ENCODE data around the gene ATP5PB. TPM values are rescaled to one million over a fixed set of nuclear protein-coding genes. Genes with fewer than 3 reads are reported as not detected.

The ATP5PB gene
- total RNA-seq, 1 donor from 2014 or later = 24.7 TPM

GRCh38 chr1:111454859-111455641 lies 5.8 kb downstream of the ATP5PB start:
- H3K27me3 ChIP-seq = no peaks in the 10 kb centered on the region
- H3K9me3 ChIP-seq = no peaks in the 10 kb centered on the region
- no peak for TF ChIP-seq CTCF (IDR thresholded peaks at IDR 0.05)
- H3K4me3 ChIP-seq = no peak overlapping the region
- H3K36me3 ChIP-seq = peaks cover 28 to 53% of the 10 kb centered on the region in 2 donors
- peaks cover 7 to 17% of the 10 kb centered on the region in 2 donors for H3K4me1 ChIP-seq
- intact Hi-C loops (cut with DNase I) = no loop called here
- no peak overlapping the region for H3K27ac ChIP-seq
- DNase-seq (ENCODE audit: low spot score in 2 of 2) = no peak

- H3K27ac ChIP-seq = no peak overlapping the region
Observed at GRCh38 chr1:111455642-111456031, 6.4 kb downstream of the ATP5PB start.

GRCh38 chr1:111461765-111462164 lies 12.5 kb downstream of the ATP5PB start:
- H3K9me3 ChIP-seq = no peaks in the 10 kb centered on the region
- DNase-seq (ENCODE audit: low spot score in 2 of 2) = no peak
- no peak for TF ChIP-seq CTCF (IDR thresholded peaks at IDR 0.05)
- H3K36me3 ChIP-seq = peaks cover 31 to 68% of the 10 kb centered on the region in 2 donors
- H3K27me3 ChIP-seq = no peaks in the 10 kb centered on the region
- no peaks in the 10 kb centered on the region for H3K4me1 ChIP-seq
- intact Hi-C loops (cut with DNase I) = no loop called here
- H3K27ac ChIP-seq = no peak overlapping the region
- H3K4me3 ChIP-seq = no peak overlapping the region

More at GRCh38 chr1:111455642-111456031, 6.4 kb downstream of the ATP5PB start:
- Histone ChIP-seq H3K4me3 (no peak overlapping the region), H3K9me3 (no peaks in the 10 kb centered on the region), H3K4me1 (peaks cover 3 to 12% of the 10 kb centered on the region in 2 donors), H3K27me3 (no peaks in the 10 kb centered on the region), H3K36me3 (peaks cover 29 to 56% of the 10 kb centered on the region in 2 donors)
- intact Hi-C loops (cut with DNase I) = no loop called here
- DNase-seq (ENCODE audit: low spot score in 2 of 2) = no peak
- TF ChIP-seq CTCF (IDR thresholded peaks at IDR 0.05) = no peak

- H3K9me3 ChIP-seq = no peaks in the 10 kb centered on the region
- H3K4me1 ChIP-seq = no peaks in the 10 kb centered on the region
- intact Hi-C loops (cut with DNase I) = no loop called here
- TF ChIP-seq CTCF (IDR thresholded peaks at IDR 0.05) = no peak
- no peak overlapping the region for H3K4me3 ChIP-seq
- no peaks in the 10 kb centered on the region for H3K27me3 ChIP-seq
- peaks cover 27 to 68% of the 10 kb centered on the region in 2 donors for H3K36me3 ChIP-seq
- H3K27ac ChIP-seq = no peak overlapping the region
- DNase-seq (ENCODE audit: low spot score in 2 of 2) = no peak
Observed at GRCh38 chr1:111462370-111463028, 13.2 kb downstream of the ATP5PB start.

- Histone ChIP-seq H3K4me1 (no peaks in the 10 kb centered on the region), H3K9me3 (no peaks in the 10 kb centered on the region), H3K27ac (no peak overlapping the region), H3K36me3 (peaks cover 22 to 68% of the 10 kb centered on the region in 2 donors), H3K4me3 (no peak overlapping the region), H3K27me3 (no peaks in the 10 kb centered on the region)
- no peak for TF ChIP-seq CTCF (IDR thresholded peaks at IDR 0.05)
- intact Hi-C loops (cut with DNase I) = no loop called here
- no peak for DNase-seq (ENCODE audit: low spot score in 2 of 2)
Observed at GRCh38 chr1:111463029-111463683, 13.9 kb downstream of the ATP5PB start.

Data from ascending aorta (tissue), 2 donors.